ENCODE results near the gene TMEM37.

DNA sequence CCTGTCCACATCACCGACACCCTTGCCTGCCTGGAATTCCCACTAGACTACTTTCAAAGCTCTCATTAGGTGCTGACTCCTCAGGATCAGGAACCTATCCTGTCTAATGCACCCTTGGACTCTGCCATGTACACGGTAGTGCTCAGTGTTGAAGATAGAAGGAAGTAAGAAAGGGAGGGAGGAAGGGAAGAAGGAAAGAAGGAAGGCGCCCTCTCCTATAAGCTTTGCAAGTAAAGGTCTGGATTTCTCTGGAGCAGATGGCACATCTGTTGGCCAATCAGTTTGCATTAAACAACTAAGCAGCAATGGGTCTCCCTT is 47.3 kb downstream of the TMEM37 start:
- TF ChIP-seq, protein P1, sequence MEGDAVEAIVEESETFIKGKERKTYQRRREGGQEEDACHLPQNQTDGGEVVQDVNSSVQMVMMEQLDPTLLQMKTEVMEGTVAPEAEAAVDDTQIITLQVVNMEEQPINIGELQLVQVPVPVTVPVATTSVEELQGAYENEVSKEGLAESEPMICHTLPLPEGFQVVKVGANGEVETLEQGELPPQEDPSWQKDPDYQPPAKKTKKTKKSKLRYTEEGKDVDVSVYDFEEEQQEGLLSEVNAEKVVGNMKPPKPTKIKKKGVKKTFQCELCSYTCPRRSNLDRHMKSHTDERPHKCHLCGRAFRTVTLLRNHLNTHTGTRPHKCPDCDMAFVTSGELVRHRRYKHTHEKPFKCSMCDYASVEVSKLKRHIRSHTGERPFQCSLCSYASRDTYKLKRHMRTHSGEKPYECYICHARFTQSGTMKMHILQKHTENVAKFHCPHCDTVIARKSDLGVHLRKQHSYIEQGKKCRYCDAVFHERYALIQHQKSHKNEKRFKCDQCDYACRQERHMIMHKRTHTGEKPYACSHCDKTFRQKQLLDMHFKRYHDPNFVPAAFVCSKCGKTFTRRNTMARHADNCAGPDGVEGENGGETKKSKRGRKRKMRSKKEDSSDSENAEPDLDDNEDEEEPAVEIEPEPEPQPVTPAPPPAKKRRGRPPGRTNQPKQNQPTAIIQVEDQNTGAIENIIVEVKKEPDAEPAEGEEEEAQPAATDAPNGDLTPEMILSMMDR (IDR thresholded peaks at IDR 0.05): no peak
- TF ChIP-seq POLR2A (IDR thresholded peaks at IDR 0.05; ENCODE audit: low read depth): no peak
